K562 (cell line): ENCODE results near the gene GABRD. TPM values are rescaled to one million over a fixed set of nuclear protein-coding genes. Genes with fewer than 3 reads are reported as not detected.

ENCODE experiments used
- ATAC-seq: fragments of 200-7000 bp; cut with Tn5 transposase; 3 replicates; pipeline ENCODE4 v1.9.1; 2020; ENCODE audit warnings: moderate library complexity
- BruUV-seq: library from RNA; stranded (reverse); fragments of 400-500 nt; replicated peaks from 2 replicates; lab custom pipeline; 2021; lab: Mats Ljungman, UMichigan
- CTCF ChIA-PET: fragments of 300-600 bp; formaldehyde crosslinking; extraction: SDS; loops from one replicate; lab custom pipeline; 2021; ENCODE audit warnings: low intra/inter-chr PET ratio; lab: Yijun Ruan, JAX
- POLR2A ChIA-PET: fragments of 300-600, 350-650 bp; sonication (Branson Sonifier 250); formaldehyde crosslinking; extraction: SDS; loops from one replicate; lab custom pipeline; 2021; ENCODE audit warnings: antibody characterized with exemption, inconsistent platforms; lab: Yijun Ruan, JAX
- DNase-seq, 4 experiments: peaks; one replicate each; pipeline versions ENCODE4 v3.0.0 to v3.0.0-alpha.2; 2011 to 2018; ENCODE audit warnings: low spot score in 3 of 4, mixed read lengths in 3 of 4; ENCODE audit errors: extremely low read depth in 1 of 4
- FAIRE-seq: peaks from 2 replicates; lab custom pipeline; 2011; peaks lifted over from hg19 to GRCh38; lab: Jason Lieb, UNC
- H2AFZ ChIP-seq: 2 replicates; pipeline ENCODE4 v1.6.0; 2011; ENCODE audit warnings: low read depth, low read length, control low read depth, inconsistent platforms
- H3K27ac ChIP-seq: fragments of 200-600 bp; 3 replicates; pipeline ENCODE4 v1.8.0; 2011; ENCODE audit warnings: low read depth, mild to moderate bottlenecking, control low read depth, inconsistent platforms, low read length, moderate library complexity, mixed read lengths; ENCODE audit errors: extremely low read depth
- H3K27me3 ChIP-seq, 2 experiments: fragments of 300-600 bp in 1 of 2; 2 replicates in 1 of 2; 3 replicates in 1 of 2; pipeline versions ENCODE4 v1.6.0 to v1.8.0; 2011; ENCODE audit warnings: inconsistent platforms in 2 of 2, low read length in 2 of 2, mild to moderate bottlenecking in 1 of 2, mixed read lengths in 1 of 2, moderate library complexity in 1 of 2; ENCODE audit not compliant: control insufficient read depth in 2 of 2, insufficient read depth in 2 of 2
- H3K36me3 ChIP-seq: fragments of 300-600 bp; 3 replicates; pipeline ENCODE4 v1.8.0; 2011; ENCODE audit warnings: mild to moderate bottlenecking, low read length, inconsistent platforms; ENCODE audit not compliant: control insufficient read depth, insufficient read depth
- H3K4me1 ChIP-seq, 2 experiments: fragments of 200-600 bp in 1 of 2; replicated peaks in 1 of 2; 2 replicates in 1 of 2; 3 replicates in 1 of 2; pipeline versions ENCODE4 v1.5.1 to v1.8.0; 2011; ENCODE audit warnings: inconsistent platforms in 2 of 2, low read length in 2 of 2, mild to moderate bottlenecking in 1 of 2, mixed read lengths in 1 of 2, moderate library complexity in 1 of 2; ENCODE audit not compliant: control insufficient read depth in 2 of 2, insufficient read depth in 2 of 2
- H3K4me2 ChIP-seq: 2 replicates; pipeline ENCODE4 v1.6.1; 2011; ENCODE audit warnings: low read length, control low read depth, inconsistent platforms, mixed read lengths; ENCODE audit not compliant: insufficient read depth
- H3K4me3 ChIP-seq: fragments of 200-600 bp; sonication (generic), shearing (Covaris generic); 2 replicates; pipeline ENCODE4 v1.5.1; 2016; ENCODE audit warnings: control low read depth, inconsistent platforms
- H3K79me2 ChIP-seq: fragments of 200-600 bp; 3 replicates; pipeline ENCODE4 v1.8.0; 2011; ENCODE audit warnings: low read length, inconsistent platforms; ENCODE audit not compliant: control insufficient read depth, insufficient read depth
- H3K9ac ChIP-seq, 2 experiments: 2 replicates each; pipeline versions ENCODE4 v1.6.0 to v1.6.1; 2011; ENCODE audit warnings: low read depth in 2 of 2, low read length in 2 of 2, control low read depth in 1 of 2, inconsistent platforms in 1 of 2, mild to moderate bottlenecking in 1 of 2, mixed read lengths in 1 of 2; ENCODE audit not compliant: insufficient read depth in 1 of 2
- H3K9me1 ChIP-seq: one replicate; pipeline ENCODE4 v1.6.0; 2011; ENCODE audit warnings: inconsistent platforms, mild to moderate bottlenecking, low read length, moderate library complexity; ENCODE audit not compliant: control insufficient read depth, insufficient read depth
- H3K9me3 ChIP-seq: replicated peaks from 2 replicates; pipeline ENCODE4 v1.5.1; 2011; ENCODE audit warnings: low read depth, low read length, inconsistent platforms; ENCODE audit not compliant: control insufficient read depth, insufficient read depth
- H4K20me1 ChIP-seq: replicated peaks from 2 replicates; pipeline ENCODE4 v1.6.1; 2011; ENCODE audit warnings: low read length, inconsistent platforms, mixed read lengths; ENCODE audit not compliant: control insufficient read depth, insufficient read depth
- ATF1 ChIP-seq, 2 experiments: fragments of 450-650 bp in 1 of 2; IDR thresholded peaks; 2 replicates each; pipeline ENCODE4 v1.6.1; 2016; ENCODE audit warnings: missing compliant biosample characterization in 1 of 2, missing genetic modification characterization in 1 of 2
- ATF7 ChIP-seq: fragments of 450-650 bp; IDR thresholded peaks from 2 replicates; pipeline ENCODE4 v1.7.1; 2014; ENCODE audit warnings: mild to moderate bottlenecking, moderate library complexity
- CREB1 ChIP-seq, 2 experiments: sonication (generic) in 1 of 2; formaldehyde crosslinking in 1 of 2; IDR thresholded peaks; 2 replicates each; pipeline versions ENCODE4 v1.6.1 to v1.8.0; 2012 to 2022; ENCODE audit warnings: inconsistent platforms in 1 of 2, mild to moderate bottlenecking in 1 of 2, missing genetic modification reagents in 1 of 2, moderate library complexity in 1 of 2
- CREM ChIP-seq: IDR thresholded peaks from 2 replicates; pipeline ENCODE4 v1.6.1; 2014; ENCODE audit warnings: antibody characterized with exemption, low read depth
- EZH2 ChIP-seq: IDR thresholded peaks from 2 replicates; pipeline ENCODE4 v1.6.1; 2012; ENCODE audit warnings: low read depth, mild to moderate bottlenecking, inconsistent platforms, low read length, borderline replicate concordance
- GABPB2 ChIP-seq: fragments of 250-450 bp; sonication (Bioruptor Pico); conservative IDR thresholded peaks from 2 replicates; pipeline ENCODE4 v1.5.1; 2021; ENCODE audit warnings: mild to moderate bottlenecking
- NFE2L1 ChIP-seq: fragments of 450-650 bp; IDR thresholded peaks from 2 replicates; pipeline ENCODE4 v1.6.1; 2016; ENCODE audit warnings: missing genetic modification characterization, low read depth, mild to moderate bottlenecking, missing compliant biosample characterization, moderate library complexity, borderline replicate concordance
- NR2C1 ChIP-seq, 2 experiments: fragments of 450-650 bp; IDR thresholded peaks; 2 replicates each; pipeline ENCODE4 v1.6.1; 2017; ENCODE audit warnings: mild to moderate bottlenecking in 2 of 2, antibody characterized with exemption in 1 of 2, inconsistent platforms in 1 of 2, missing compliant biosample characterization in 1 of 2, missing genetic modification characterization in 1 of 2
- NR2C2 ChIP-seq, 2 experiments: fragments of 200-800 bp in 1 of 2; sonication (Bioruptor generic) in 1 of 2; sonication (generic) in 1 of 2; formaldehyde crosslinking in 1 of 2; IDR thresholded peaks; 2 replicates each; pipeline versions ENCODE4 v1.6.1 to v1.8.0; 2016 to 2022; ENCODE audit warnings: mild to moderate bottlenecking in 1 of 2, missing compliant biosample characterization in 1 of 2, missing genetic modification characterization in 1 of 2, missing genetic modification reagents in 1 of 2
- SIX5 ChIP-seq, 2 experiments: IDR thresholded peaks; 2 replicates each; pipeline ENCODE4 v1.6.1; 2011; ENCODE audit warnings: low read length in 2 of 2, borderline replicate concordance in 1 of 2, low read depth in 1 of 2, mild to moderate bottlenecking in 1 of 2, moderate library complexity in 1 of 2; ENCODE audit not compliant: insufficient read depth in 1 of 2
- TCFL5 ChIP-seq: fragments of 250-450 bp; sonication (Bioruptor Pico); conservative IDR thresholded peaks from 2 replicates; pipeline ENCODE4 v1.6.1; 2021; ENCODE audit warnings: mild to moderate bottlenecking, moderate library complexity, matching md5 sums
- WGBS: fragments of 100-300 bp; shearing (Covaris generic); methylation state at CpG from one replicate; pipeline ENCODE4 v1.1.6; 2016; ENCODE audit warnings: low coverage, mixed read lengths; ENCODE audit not compliant: insufficient coverage; ENCODE audit errors: missing lambda C conversion rate; 5-methylcytosine and 5-hydroxymethylcytosine counted together
- in situ Hi-C: fragments of 300-500 bp; cut with MboI; formaldehyde crosslinking; loops from 4 replicates; pipeline ENCODE4 v1.15.0; 2018; ENCODE audit warnings: inconsistent platforms, mixed read lengths
- intact Hi-C: fragments of 100-400 bp; cut with micrococcal nuclease; formaldehyde crosslinking; loops from 2 replicates; pipeline ENCODE4 v1.14.2; 2022
- polyA plus RNA-seq, 8 experiments: library from polyadenylated mRNA; depleted of rRNA in 4 of 8; stranded (reverse) in 5 of 8; unstranded in 3 of 8; fragments of >200 nt; fragmentation: Nextera tagmentation in 2 of 8; fragmentation: Illumina TruSeq in 1 of 8; extraction: Ambion mirVana in 2 of 8; extraction: Trizol in 1 of 8; gene quantifications; 2 replicates each; pipeline versions ENCODE4 v1.2.1 to v1.2.3, GENCODE V29; 2011 to 2014; ENCODE audit warnings: inconsistent platforms in 1 of 8, missing spikeins in 1 of 8
- total RNA-seq, 7 experiments: library from RNA; depleted of rRNA in 6 of 7; stranded (reverse); fragments of >200 nt in 6 of 7; fragmentation: Illumina TruSeq in 2 of 7; extraction: Trizol in 2 of 7; gene quantifications; 2 replicates each; pipeline versions ENCODE4 v1.2.1 to v1.2.3, GENCODE V29; 2011 to 2021; ENCODE audit warnings: low replicate concordance in 1 of 7
- TF ChIP-seq, protein P1 (sequence below): sonication (generic); formaldehyde crosslinking; IDR thresholded peaks from 2 replicates; pipeline ENCODE4 v1.8.1; 2022; ENCODE audit warnings: missing genetic modification reagents
- TF ChIP-seq, protein P2 (sequence below), 2 experiments: fragments of 250-450 bp in 1 of 2; fragments of 450-650 bp in 1 of 2; sonication (Bioruptor Pico) in 1 of 2; IDR thresholded peaks; 2 replicates each; pipeline versions ENCODE4 v1.6.1 to v1.8.0; 2016 to 2021; ENCODE audit warnings: mild to moderate bottlenecking in 2 of 2, moderate library complexity in 2 of 2, missing compliant biosample characterization in 1 of 2, missing genetic modification characterization in 1 of 2
- TF ChIP-seq, protein P3 (sequence below), 2 experiments: fragments of 450-650 bp in 1 of 2; sonication (generic) in 1 of 2; formaldehyde crosslinking in 1 of 2; IDR thresholded peaks in 1 of 2; conservative IDR thresholded peaks in 1 of 2; 2 replicates each; pipeline versions ENCODE4 v1.6.1 to v1.8.1; 2016 to 2023; ENCODE audit warnings: mild to moderate bottlenecking in 2 of 2, moderate library complexity in 2 of 2, inconsistent platforms in 1 of 2, missing genetic modification reagents in 1 of 2

Gene GABRD
- total and polyA plus RNA-seq, 9 of the 15 experiments (the other 6 are each of a cell fraction or from before 2014, with no cell fraction given): 0.07 TPM; not detected in 8

DNA sequence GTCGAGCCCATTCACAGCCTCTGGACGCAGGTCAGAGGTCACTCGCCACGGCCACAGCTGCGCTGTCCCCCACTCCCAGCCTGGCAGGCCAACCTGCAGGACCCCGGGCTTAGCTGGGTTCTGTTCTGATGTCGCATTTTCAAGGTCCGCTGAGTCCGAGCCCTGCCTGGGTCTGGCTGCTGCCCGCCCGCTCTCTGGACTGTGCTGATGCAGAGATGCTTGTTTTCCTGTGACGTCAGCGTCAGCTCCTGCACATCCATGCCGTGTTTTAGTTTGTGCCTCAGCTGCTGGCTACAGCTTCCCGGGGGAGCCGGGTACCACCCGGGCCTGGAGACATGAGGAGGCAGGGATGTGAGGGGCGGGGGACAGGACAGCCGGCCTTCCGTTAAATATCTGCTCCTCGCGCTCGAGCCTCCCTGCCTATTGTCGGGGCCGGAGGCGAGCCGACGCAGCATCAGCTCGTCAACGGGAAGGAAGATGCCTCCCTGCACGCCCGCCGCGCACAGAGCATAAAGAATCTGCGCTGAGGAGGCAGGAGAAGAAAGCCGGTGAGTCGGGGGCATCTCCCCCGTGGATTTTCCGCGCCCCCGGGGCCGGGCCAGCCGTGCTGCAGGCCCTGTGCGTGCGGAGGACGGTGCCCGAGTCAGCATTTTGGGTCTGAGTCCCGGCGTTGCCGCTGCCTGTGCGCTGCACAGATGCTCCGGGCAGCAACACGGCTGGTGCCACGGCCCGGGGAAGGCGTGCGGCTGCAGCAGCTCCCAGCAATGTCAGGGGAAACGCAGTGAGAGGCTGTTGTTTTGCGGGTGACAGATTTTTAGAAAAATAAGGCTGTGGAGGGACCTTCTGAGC, 54.5 kb downstream of the GABRD start:
- FAIRE-seq (no peak), ATAC-seq (peak; percentile 70), DNase-seq (peak; percentile 25 to 50 (median 34))
- CTCF ChIA-PET: no interaction called here
- peaks cover 5% of the 10 kb centered on the region; the same call in 1 of the 2 replicates for H3K9me3 ChIP-seq
- no TSS peak for BruUV-seq
- H3K9me1 ChIP-seq: no peaks in the 10 kb centered on the region
- intact Hi-C loops: no loop called here
- peaks cover 0 to 35% of the 10 kb centered on the region in 2 experiments; a peak in 2 of 5 replicates for H3K4me1 ChIP-seq
- no peak overlapping the region for H3K27ac ChIP-seq
- H3K79me2 ChIP-seq: no peaks in the 10 kb centered on the region
- 2% methylated on average over 49 of the region's 59 CpGs for WGBS
- in situ Hi-C loops: no loop called here
- no peak overlapping the region for H2AFZ ChIP-seq
- no peaks in the 10 kb centered on the region for H3K36me3 ChIP-seq
- peaks cover 4% of the 10 kb centered on the region; the same call in 1 of the 2 replicates for H4K20me1 ChIP-seq
- H3K9ac ChIP-seq: no peak overlapping the region
- POLR2A ChIA-PET: interaction anchor here (0.7 to 0.9 kb wide), 3 partner anchors 15 to 86 kb away, joined by 3 to 5 read pairs (median 3); partner anchors contain the start of gene CFAP74
- H3K4me2 ChIP-seq: no peak overlapping the region
- H3K4me3 ChIP-seq: no peak overlapping the region
- peaks cover 73 to 84% of the 10 kb centered on the region in 2 experiments for H3K27me3 ChIP-seq
- TF ChIP-seq NFE2L1 (tag) (no peak), CREM (peak; percentile 94), ATF7 (peak; percentile 58), SIX5 (IDR thresholded peaks at IDR 0.05; ENCODE audit: borderline replicate concordance in 1 of 2, insufficient read depth in 1 of 2, low read depth in 1 of 2, low read length in 2 of 2) (no peak), EZH2 (0 out of 2 replicates have a peak, but pooled peaks have one; percentile 43), GABPB2 (CRISPR knock-in tag) (no peak), NR2C1 (IDR thresholded peaks at IDR 0.05) (peak; percentile 67; the same call in 1 of the 2 replicates), NR2C1 (tag; IDR thresholded peaks at IDR 0.05) (peak; percentile 63), CREB1 (IDR thresholded peaks at IDR 0.05) (peak; percentile 61; the same call in 1 of the 2 replicates), CREB1 (CRISPR knock-in tag; IDR thresholded peaks at IDR 0.05) (peak; percentile 79), TCFL5 (CRISPR knock-in tag) (no peak), ATF1 (CRISPR knock-in tag; IDR thresholded peaks at IDR 0.05) (peak; percentile 49; the same call in 1 of the 2 replicates), ATF1 (tag; IDR thresholded peaks at IDR 0.05) (peak; percentile 91), NR2C2 (CRISPR knock-in tag; IDR thresholded peaks at IDR 0.05) (no peak), NR2C2 (tag; IDR thresholded peaks at IDR 0.05) (0 out of 2 replicates have a peak, but pooled peaks have one; percentile 21)
- TF ChIP-seq, protein P1, sequence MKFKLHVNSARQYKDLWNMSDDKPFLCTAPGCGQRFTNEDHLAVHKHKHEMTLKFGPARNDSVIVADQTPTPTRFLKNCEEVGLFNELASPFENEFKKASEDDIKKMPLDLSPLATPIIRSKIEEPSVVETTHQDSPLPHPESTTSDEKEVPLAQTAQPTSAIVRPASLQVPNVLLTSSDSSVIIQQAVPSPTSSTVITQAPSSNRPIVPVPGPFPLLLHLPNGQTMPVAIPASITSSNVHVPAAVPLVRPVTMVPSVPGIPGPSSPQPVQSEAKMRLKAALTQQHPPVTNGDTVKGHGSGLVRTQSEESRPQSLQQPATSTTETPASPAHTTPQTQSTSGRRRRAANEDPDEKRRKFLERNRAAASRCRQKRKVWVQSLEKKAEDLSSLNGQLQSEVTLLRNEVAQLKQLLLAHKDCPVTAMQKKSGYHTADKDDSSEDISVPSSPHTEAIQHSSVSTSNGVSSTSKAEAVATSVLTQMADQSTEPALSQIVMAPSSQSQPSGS (CRISPR knock-in tag): peak; percentile 37; the same call in 1 of the 2 replicates
- TF ChIP-seq, protein P2, sequence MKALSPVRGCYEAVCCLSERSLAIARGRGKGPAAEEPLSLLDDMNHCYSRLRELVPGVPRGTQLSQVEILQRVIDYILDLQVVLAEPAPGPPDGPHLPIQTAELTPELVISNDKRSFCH (CRISPR knock-in tag; IDR thresholded peaks at IDR 0.05): no peak
- TF ChIP-seq, protein P2 (tag; IDR thresholded peaks at IDR 0.05): no peak
- TF ChIP-seq, protein P3, sequence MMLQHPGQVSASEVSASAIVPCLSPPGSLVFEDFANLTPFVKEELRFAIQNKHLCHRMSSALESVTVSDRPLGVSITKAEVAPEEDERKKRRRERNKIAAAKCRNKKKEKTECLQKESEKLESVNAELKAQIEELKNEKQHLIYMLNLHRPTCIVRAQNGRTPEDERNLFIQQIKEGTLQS (IDR thresholded peaks at IDR 0.05): peak; percentile 30
- TF ChIP-seq, protein P3 (CRISPR knock-in tag; conservative IDR thresholded peaks at IDR 0.05): no peak
